Left renal pelvis (tissue), 4 donors: ENCODE results near the gene RBX1. TPM values are rescaled to one million over a fixed set of nuclear protein-coding genes. Genes with fewer than 3 reads are reported as not detected.
"Not testable (repeated sequence)": the region's sequence is repeated elsewhere in the genome, so short reads cannot be mapped to it uniquely, and the experiment has no call there.

ENCODE experiments used
- DNase-seq, 4 donors: peaks; one replicate each; pipeline ENCODE4 v3.0.0-alpha.2; 2013; ENCODE audit warnings: low read depth in 4 of 4, low spot score in 3 of 4
- polyA plus RNA-seq, 4 donors: library from polyadenylated mRNA; unstranded; fragments of 120-200 nt; gene quantifications; one replicate each; pipeline ENCODE4 v1.2.1, GENCODE V29; 2013; ENCODE audit not compliant: insufficient read length in 4 of 4

RBX1 gene
- polyA plus RNA-seq, 4 donors: 62.1 to 70.9 (median 68.4) TPM

- no peak for DNase-seq
Observed at GRCh38 chr22:40967111-40967760, 16.1 kb downstream of the RBX1 start.

- DNase-seq: no peak
Observed at GRCh38 chr22:40972587-40972986, 21.4 kb downstream of the RBX1 start.

GRCh38 chr22:40973144-40973543, 22.0 kb downstream of the RBX1 start:
- no peak for DNase-seq

GRCh38 chr22:40975366-40975765, 24.2 kb downstream of the RBX1 start:
- no peak for DNase-seq

- no peak for DNase-seq
Observed at GRCh38 chr22:40976866-40977700, 25.9 kb downstream of the RBX1 start.

- DNase-seq: no peak
Observed at GRCh38 chr22:40979198-40979597, 28.0 kb downstream of the RBX1 start.

- DNase-seq: no peak
Observed at GRCh38 chr22:40979871-40980270, 28.7 kb downstream of the RBX1 start.

- no peak for DNase-seq
Observed at GRCh38 chr22:40982482-40983385, 31.6 kb downstream of the RBX1 start.

GRCh38 chr22:40991298-40991697, 40.1 kb downstream of the RBX1 start:
- no peak for DNase-seq

GRCh38 chr22:40995821-40996220, 44.6 kb downstream of the RBX1 start:
- DNase-seq: no peak

- no peak for DNase-seq
Observed at GRCh38 chr22:40997520-40997919, 46.3 kb downstream of the RBX1 start.

GRCh38 chr22:41000040-41000565, 48.9 kb downstream of the RBX1 start:
- no peak for DNase-seq

- DNase-seq: no peak
Observed at GRCh38 chr22:41000941-41001721, 50.0 kb downstream of the RBX1 start.

GRCh38 chr22:41001722-41002122, 50.5 kb downstream of the RBX1 start:
- peak in 1 of 4 donors; percentile 26 for DNase-seq

- DNase-seq: not testable (repeated sequence)
Observed at GRCh38 chr22:41002386-41002785, 51.2 kb downstream of the RBX1 start.

GRCh38 chr22:41003066-41003465, 51.9 kb downstream of the RBX1 start:
- DNase-seq: no peak

- DNase-seq: no peak
Observed at GRCh38 chr22:41003976-41004375, 52.8 kb downstream of the RBX1 start.

GRCh38 chr22:41009222-41009948, 58.2 kb downstream of the RBX1 start:
- DNase-seq: no peak

- DNase-seq: no peak
Observed at GRCh38 chr22:41015003-41015402, 63.8 kb downstream of the RBX1 start.
